GM20000 (cell line): ENCODE measurements around the gene ABL1.

Experiments used
- DNase-seq: peaks from one replicate; pipeline ENCODE4 v3.0.0; 2012; ENCODE audit warnings: low spot score
- TF ChIP-seq, protein P1 (sequence below): IDR thresholded peaks from 2 replicates; pipeline ENCODE4 v1.5.1; 2012; ENCODE audit warnings: mild to moderate bottlenecking, control low read depth; ENCODE audit errors: extremely low read depth, missing control alignments

The ABL1 gene

DNA sequence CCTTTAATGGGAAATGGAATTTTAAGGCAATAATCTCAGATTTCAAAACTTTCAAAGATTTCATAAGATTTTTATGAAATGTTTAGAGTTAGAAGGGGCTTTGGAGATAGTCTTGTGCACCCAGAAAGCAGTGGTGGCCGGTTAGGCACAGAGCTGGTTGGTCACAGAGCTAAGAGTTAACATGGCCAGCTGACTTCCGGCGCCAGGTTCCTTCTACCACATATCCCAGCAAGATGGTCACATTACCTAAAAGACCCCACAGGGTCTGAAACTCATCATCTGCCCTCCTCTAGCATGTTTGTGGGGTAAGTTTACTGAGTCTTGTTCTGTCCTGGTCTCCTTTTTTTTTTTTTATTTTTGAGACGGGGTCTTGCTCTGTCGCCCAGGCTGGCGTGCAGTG lies 42.2 kb downstream of the ABL1 start:
- TF ChIP-seq, protein P1, sequence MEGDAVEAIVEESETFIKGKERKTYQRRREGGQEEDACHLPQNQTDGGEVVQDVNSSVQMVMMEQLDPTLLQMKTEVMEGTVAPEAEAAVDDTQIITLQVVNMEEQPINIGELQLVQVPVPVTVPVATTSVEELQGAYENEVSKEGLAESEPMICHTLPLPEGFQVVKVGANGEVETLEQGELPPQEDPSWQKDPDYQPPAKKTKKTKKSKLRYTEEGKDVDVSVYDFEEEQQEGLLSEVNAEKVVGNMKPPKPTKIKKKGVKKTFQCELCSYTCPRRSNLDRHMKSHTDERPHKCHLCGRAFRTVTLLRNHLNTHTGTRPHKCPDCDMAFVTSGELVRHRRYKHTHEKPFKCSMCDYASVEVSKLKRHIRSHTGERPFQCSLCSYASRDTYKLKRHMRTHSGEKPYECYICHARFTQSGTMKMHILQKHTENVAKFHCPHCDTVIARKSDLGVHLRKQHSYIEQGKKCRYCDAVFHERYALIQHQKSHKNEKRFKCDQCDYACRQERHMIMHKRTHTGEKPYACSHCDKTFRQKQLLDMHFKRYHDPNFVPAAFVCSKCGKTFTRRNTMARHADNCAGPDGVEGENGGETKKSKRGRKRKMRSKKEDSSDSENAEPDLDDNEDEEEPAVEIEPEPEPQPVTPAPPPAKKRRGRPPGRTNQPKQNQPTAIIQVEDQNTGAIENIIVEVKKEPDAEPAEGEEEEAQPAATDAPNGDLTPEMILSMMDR = no peak
- DNase-seq = no peak

DNA sequence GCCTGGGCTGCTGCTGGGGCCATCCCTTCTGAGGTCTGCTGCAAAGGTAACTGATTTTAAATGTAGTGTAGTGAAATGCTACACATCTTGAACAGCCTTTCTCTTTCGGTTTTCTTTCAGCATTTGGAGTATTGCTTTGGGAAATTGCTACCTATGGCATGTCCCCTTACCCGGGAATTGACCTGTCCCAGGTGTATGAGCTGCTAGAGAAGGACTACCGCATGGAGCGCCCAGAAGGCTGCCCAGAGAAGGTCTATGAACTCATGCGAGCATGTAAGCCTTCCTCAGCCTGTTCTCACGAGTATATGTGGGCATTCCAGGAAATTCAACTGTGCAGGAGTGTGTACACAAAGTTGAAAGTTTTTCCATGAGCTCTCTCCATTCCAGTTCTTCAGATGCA lies 43.2 kb downstream of the ABL1 start:
- TF ChIP-seq, protein P1 = no peak
- DNase-seq = no peak

GRCh38 chr9:130879863-130880411 lies 44.9 kb downstream of the ABL1 start:
- TF ChIP-seq, protein P1 = no peak
- no peak for DNase-seq

- DNase-seq = no peak
- TF ChIP-seq, protein P1 = no peak
These were observed 45.7 kb downstream of the ABL1 start for GRCh38 chr9:130880599-130881220.

GRCh38 chr9:130881516-130881915 lies 46.5 kb downstream of the ABL1 start:
- TF ChIP-seq, protein P1 = no peak
- no peak for DNase-seq

- TF ChIP-seq, protein P1 = no peak
- DNase-seq = no peak
These were observed 47.7 kb downstream of the ABL1 start for GRCh38 chr9:130882696-130883225.

GRCh38 chr9:130883479-130883878 lies 48.4 kb downstream of the ABL1 start:
- TF ChIP-seq, protein P1 = no peak
- no peak for DNase-seq
